Measurements from ENCODE around the gene SAA2. TPM values are rescaled to one million over a fixed set of nuclear protein-coding genes. Genes with fewer than 3 reads are reported as not detected.

SAA2 gene
- over 10,000 TPM in 5 of 6 experiments, 1,000 to 10,000 TPM in 1; 3,864 to 26,600 (median 17,359) TPM for total RNA-seq
- long read RNA-seq, transcript SAA2-201 (4 exons, 563 nt), result major isoform, 13,908 of 15,111 reads
- long read RNA-seq, transcript SAA2-202 (4 exons, 1,022 nt), result minor isoform, 7 of 15,111 reads
- long read RNA-seq, transcript SAA2-205 (5 exons, 610 nt), result minor isoform, 399 of 15,111 reads
- long read RNA-seq, transcript SAA2-203 (4 exons, 687 nt), result minor isoform, 51 of 15,111 reads
- long read RNA-seq, partial matches to known transcripts, result 743 of 15,111 reads
- long read RNA-seq, other reads (novel, unspliced or antisense), result 3 of 15,111 reads

- H3K27me3 ChIP-seq, result no peaks in the 10 kb centered on the region
- peak; percentile 71 for TF ChIP-seq POLR2A (IDR thresholded peaks at IDR 0.05)
- no peak for TF ChIP-seq CTCF (IDR thresholded peaks at IDR 0.05)
- peak in 2 of 3 donors; percentile 54 to 68 for DNase-seq
- H3K4me1 ChIP-seq, result peaks cover 0 to 10% (median 2%) of the 10 kb centered on the region in 4 donors
- H3K4me3 ChIP-seq, result no peak within 1 kb of the TSS
- 27% methylated on average over 3 of the region's 5 CpGs for WGBS (ENCODE audit: insufficient coverage, low coverage, low lambda C conversion rate, missing lambda C conversion rate)
- H3K36me3 ChIP-seq, result no peaks in the 10 kb centered on the region
- H3K9me3 ChIP-seq, result no peaks in the 10 kb centered on the region
- peak within 1 kb of the TSS in 2 of 3 donors; percentile 13 to 63 for H3K27ac ChIP-seq
- intact Hi-C loops (cut with DNase I), result no loop called here
- ATAC-seq, result peak; percentile 16 to 63 (median 50)
These were observed at the start of gene SAA2 for GRCh38 chr11:18248561-18248960. Gene SAA2, minus strand, starts transcription at chr11:18248668. Its CDS starts 657 bp downstream, at chr11:18248011.

DNA sequence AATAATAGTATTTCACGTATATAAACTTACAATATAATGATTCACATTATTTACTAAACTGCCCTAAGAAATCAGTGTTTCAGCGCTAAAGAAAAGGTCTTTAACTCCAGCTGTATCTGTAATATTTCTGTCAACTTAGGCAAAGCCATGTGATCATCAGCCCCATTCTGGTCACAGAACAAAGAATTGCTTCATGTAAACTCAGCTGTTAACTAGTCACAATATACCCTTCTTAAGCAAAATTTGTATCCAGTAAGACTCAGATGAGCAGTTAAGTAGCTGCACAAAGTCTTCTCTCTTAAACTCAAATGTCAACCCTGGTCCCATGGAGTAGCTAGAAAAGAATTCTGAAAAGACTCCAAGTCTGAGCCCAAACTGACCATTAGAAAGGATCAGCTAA is 46.8 kb upstream of the SAA2 start:
- Histone ChIP-seq H3K27me3 (no peaks in the 10 kb centered on the region), H3K4me3 (no peak overlapping the region), H3K27ac (no peak overlapping the region), H3K4me1 (no peaks in the 10 kb centered on the region), H3K36me3 (peaks cover 0 to 88% (median 51%) of the 10 kb centered on the region in 4 donors), H3K9me3 (no peaks in the 10 kb centered on the region)
- intact Hi-C loops (cut with DNase I), result no loop called here
- TF ChIP-seq POLR2A (IDR thresholded peaks at IDR 0.05) (no peak), CTCF (IDR thresholded peaks at IDR 0.05) (no peak)
- 90% methylated on average over 2 of the region's 2 CpGs for WGBS (ENCODE audit: insufficient coverage, low coverage, low lambda C conversion rate, missing lambda C conversion rate)
- ATAC-seq (no peak), DNase-seq (no peak)

- no peaks in the 10 kb centered on the region for H3K4me1 ChIP-seq
- H3K36me3 ChIP-seq, result peaks cover 0 to 88% (median 48%) of the 10 kb centered on the region in 4 donors
- no peak overlapping the region for H3K27ac ChIP-seq
- TF ChIP-seq POLR2A (IDR thresholded peaks at IDR 0.05) (no peak), CTCF (IDR thresholded peaks at IDR 0.05) (no peak)
- WGBS (ENCODE audit: insufficient coverage, low coverage, low lambda C conversion rate, missing lambda C conversion rate), result 89% methylated on average over 5 of the region's 5 CpGs
- intact Hi-C loops (cut with DNase I), result no loop called here
- no peaks in the 10 kb centered on the region for H3K9me3 ChIP-seq
- H3K27me3 ChIP-seq, result no peaks in the 10 kb centered on the region
- H3K4me3 ChIP-seq, result no peak overlapping the region
- DNase-seq (no peak), ATAC-seq (no peak)
These were observed 46.4 kb upstream of the SAA2 start for GRCh38 chr11:18294862-18295261.

DNA sequence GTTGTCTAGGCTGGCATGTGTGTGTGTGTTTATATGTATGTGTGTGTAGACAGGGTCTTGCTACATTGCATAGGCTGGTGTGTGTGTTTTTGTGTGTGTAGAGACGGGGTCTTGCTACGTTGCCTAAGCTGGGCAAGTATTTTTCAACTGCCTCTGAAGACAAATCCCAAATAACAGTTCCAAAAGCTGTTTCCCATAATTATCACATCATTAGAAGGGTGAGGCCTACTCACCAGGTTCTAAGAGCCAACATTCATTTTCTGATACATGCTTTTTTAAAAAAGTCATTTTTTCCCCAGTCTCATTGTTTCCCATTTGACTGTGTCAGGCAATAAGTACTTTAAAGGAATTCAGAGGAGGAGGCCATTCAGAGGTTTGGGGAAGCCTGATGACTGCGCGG is 40.4 kb upstream of the SAA2 start:
- intact Hi-C loops (cut with DNase I), result no loop called here
- Histone ChIP-seq H3K4me3 (no peak overlapping the region), H3K36me3 (peaks cover 0 to 81% (median 39%) of the 10 kb centered on the region in 4 donors), H3K27me3 (no peaks in the 10 kb centered on the region), H3K4me1 (no peaks in the 10 kb centered on the region), H3K27ac (no peak overlapping the region), H3K9me3 (no peaks in the 10 kb centered on the region)
- ATAC-seq (no peak), DNase-seq (no peak)
- WGBS (ENCODE audit: insufficient coverage, low coverage, low lambda C conversion rate, missing lambda C conversion rate), result 100% methylated on average over 4 of the region's 4 CpGs
- TF ChIP-seq CTCF (IDR thresholded peaks at IDR 0.05) (no peak), POLR2A (IDR thresholded peaks at IDR 0.05) (peak; percentile 18)
